HG03135 (cell line): ENCODE results near the gene KAT7.

Experiments used
- ATAC-seq: cut with Tn5 transposase; IDR thresholded peaks from one replicate; pipeline ENCODE4 v1.9.1; 2021; ENCODE audit warnings: mild to moderate bottlenecking, moderate library complexity; ENCODE audit not compliant: unreplicated experiment

KAT7 gene

DNA sequence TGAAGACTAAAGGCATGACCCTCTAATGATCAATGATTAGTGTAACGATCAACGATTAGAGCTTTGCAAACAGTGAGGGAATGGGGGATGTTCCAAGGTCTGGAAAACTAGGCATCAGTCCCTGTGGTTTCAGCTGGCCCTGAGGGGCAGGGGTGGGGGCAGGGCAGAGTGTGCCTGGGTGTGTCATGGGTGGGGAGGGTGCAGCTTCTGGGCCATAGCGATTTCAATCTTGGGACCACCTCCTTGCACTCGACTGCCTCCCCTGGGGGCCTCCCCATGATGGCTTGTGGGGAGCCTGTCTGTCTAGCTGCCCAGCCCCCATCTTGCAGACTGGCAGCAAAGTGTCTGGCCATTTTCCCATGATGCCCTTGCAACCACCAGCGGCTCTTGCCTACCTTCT lies 51.0 kb downstream of the KAT7 start:
- ATAC-seq = no peak

DNA sequence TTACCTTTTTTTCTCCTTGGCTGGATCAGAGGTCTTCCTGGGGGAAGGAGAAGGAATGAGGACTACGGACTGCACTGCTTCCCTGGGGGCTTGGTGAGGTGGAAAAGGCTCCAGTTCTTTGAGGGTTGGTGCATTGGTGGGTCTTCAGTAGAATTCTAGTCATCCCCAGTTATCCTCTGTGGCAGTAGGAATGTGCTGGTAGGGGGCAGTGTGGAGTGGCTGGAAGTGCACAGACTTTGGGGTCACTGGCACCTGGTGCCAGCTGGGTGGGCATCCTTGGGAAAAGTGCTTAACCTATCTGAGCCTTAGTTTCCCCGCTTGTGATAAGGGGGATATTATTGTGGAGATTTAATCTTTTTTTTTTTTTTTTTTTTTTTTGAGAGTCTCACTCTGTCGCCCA lies 53.1 kb downstream of the KAT7 start:
- no peak for ATAC-seq

DNA sequence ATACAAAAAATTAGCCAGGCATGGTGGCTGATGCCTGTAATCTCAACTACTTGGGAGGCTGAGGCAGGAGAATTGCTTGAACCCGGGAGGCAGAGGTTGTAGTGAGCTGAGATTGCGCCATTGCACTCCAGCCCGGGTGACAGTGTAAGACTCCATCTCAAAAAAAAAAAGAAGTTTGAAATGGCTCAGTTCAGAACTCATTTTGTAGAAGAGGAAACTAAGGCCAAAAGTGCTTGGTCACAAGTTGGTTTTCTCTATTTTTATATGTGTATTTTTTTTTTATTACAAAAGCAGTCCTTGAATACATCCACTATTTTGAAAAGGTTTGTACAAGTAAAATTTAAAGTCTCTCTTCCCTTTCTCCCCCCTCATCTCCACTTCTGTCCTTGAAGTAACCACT lies 53.9 kb downstream of the KAT7 start:
- no peak for ATAC-seq

DNA sequence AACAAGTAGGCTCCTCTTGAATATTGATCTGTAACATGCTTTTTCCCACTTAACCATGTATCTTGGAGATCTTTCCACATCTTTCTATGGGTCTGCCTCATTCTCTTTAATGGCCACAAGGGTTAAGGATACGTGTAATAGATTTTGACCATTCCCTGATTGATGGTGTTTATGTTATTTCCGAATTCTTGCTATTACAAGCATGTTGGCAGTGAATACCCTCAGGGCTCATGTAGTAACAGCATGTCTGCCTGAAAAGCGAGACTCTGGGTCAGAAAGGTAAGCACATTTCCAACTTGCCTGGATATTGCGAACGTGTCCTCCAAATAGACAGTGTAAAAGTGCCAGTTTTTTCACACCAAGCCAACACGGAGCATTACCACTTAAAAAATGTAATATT lies 54.4 kb downstream of the KAT7 start:
- no peak for ATAC-seq

DNA sequence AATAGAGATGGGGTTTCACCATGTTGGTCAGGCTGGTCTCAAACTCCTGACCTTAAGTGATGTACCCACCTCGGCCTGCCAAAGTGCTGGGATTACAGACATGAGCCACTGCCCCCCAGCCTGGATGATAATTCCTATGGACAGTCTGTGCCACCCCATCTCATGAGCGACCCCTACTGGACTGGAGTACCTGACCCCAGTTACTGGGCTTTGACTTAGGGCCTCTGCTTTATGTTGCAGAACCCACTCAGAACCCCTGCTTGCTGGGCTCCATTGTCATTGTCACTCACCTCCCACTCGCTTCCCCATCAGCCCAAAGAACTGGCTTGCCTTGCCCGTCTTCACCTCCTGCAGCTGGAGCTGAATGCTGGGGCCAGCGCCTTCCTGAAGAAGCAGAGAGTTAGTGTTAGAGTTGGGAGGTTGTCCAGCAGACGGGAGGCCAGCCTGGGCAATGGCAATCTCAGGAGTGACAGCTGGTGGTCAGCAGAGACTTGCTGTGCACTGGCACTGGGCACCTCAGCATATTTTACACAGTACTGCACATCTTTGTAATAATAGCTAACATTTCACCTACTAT lies 55.4 kb downstream of the KAT7 start:
- ATAC-seq = no peak

DNA sequence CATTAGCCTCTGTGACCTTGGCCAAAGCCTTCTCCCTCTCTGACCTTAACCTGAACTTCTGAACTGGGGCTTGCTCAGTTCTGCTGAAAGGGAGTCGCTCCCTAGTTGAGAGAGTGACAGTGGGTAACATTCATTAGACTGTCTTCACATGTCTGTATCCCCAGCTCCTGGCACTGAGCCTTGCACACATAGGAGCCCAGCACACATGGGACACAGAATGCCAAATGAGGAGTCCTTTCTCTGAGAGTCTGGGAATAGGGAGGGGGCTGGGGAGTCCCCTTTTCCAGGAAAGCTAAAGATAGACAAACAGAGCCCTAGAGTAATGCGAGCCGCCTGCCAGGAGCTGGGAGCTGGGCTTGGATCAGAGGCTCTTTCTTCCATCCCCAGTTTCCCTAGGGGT lies 56.8 kb downstream of the KAT7 start:
- ATAC-seq = no peak

DNA sequence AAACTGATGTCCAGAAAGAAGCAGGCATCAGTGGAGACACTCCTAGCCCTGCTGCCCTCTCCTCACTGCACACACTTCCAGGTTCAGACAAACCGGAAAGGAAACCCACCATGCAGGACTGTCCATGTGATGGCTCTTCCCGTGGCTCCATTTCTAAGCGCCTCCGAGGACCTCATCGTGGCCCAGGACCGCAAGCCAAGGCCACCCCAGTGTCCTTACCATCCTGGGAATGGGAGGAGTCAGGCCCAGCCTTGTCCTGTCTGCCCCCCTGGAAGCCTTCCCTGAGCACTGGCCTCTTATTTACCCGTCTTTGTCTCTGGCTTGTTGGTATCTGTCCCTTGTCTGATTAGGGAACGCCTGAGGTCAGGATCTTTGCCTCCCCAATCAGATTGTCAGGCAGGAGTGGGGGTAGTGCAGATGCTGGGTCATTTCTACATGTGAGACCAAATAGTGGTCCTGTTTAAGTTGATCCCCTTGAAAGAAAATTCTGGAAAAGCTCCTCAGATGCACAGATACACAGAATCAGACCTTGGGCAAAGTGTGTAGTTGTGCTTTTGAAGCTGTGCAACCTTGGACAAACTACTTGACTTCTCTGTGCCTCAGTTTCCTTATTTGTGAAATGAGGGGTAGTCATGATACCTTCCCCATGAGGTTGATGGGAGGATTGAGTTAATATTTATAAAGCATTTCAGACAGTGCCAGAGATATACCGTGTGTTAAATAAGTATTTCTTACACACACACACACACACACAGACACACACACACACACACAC lies 58.6 kb downstream of the KAT7 start:
- ATAC-seq = no peak

DNA sequence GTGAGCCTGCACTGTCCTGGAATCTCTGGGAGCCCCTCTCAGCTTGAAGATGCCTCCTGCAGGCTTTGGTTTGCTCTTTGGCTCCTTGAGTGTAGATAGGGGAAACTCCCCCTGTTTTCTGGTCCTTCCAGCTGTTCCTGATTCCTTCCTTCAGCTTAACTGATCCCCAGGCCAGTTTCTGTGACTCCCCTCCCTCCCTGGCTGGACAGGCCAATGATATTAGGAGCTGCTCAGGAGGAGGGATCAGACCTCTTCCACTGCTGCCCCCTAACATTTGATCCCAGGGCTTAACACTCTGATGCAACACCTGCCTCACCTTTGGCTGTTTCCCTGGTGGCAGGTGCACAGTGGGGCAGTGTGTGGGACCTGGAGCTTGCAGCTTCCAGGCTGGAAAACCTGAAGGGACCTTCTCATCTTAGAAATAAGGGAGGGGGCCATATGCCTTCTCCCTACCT lies 59.6 kb downstream of the KAT7 start, which contains the start of gene TAC4:
TAC4 (minus strand) TSS at position 51 of the 455 bp plus-strand sequence. CDS start 52 bp downstream, outside the sequence.
- ATAC-seq = no peak

DNA sequence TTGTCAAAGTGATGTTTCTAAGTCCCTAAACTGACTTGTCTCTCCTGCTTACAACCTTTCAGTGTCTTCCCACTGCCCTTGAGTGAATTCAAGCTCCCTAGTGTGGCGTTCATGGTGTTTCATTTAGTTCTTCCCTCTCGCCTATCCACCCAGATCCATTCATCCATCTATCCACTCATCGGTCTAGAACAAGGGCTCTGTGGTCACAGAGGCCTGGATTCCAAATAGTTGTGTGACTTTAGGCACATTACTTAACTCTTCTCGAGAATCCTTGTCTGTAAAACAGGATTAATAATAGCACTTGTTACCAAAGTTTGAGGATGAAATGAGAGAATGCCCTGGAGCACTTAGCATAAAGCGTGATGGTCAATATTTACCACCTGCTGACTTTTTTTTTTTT lies 60.3 kb downstream of the KAT7 start:
- ATAC-seq = no peak

DNA sequence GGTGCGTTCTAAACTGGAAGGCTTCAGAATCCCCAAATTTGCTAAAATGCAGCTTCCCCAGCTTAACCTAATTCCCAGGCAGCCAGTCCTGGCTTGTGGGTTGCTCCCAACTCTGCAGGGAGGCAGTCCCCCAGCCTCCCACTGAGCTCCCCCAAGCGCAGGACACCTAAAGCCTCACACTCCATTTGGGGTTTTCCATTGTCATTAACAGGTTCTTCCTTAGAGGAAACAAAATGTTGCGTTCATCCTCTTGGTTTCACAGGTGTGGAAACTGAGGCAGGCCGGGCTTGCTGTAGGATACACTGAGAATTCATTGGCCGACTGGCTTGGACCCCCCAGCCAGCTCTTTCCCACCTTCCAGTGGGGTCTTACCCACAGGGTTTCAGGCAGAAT lies 61.7 kb downstream of the KAT7 start:
- ATAC-seq = no peak

DNA sequence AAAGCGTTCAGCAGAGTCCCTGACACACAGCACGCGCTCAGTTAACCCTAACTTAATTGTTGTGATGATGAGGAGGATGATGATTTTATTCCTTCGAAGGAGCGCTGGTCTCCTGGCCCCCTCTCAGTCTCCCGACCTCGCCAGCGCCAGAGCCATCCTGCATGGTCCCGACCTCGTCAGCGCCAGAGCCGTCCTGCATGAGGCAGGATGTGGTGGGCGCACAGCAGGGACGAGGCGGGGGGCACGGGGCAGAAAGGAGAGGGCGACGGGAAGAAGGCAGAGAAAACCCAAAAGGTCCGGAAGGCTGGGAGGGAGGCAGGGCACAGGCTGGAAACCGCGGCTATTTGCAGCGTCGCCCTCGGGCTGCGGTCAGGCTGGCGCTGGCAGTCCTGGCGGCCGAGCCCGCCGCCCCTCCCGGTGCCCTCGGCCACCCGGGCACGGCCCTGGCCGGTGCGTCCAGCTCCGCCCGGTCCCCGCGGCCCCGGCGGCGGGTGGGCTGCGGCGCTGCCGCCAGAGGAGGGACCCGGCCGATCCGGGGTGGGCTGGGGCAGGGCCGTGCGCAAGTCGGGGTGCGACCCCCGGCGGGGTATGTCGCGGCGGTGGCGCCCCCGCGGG lies 62.4 kb downstream of the KAT7 start:
- ATAC-seq = no peak

DNA sequence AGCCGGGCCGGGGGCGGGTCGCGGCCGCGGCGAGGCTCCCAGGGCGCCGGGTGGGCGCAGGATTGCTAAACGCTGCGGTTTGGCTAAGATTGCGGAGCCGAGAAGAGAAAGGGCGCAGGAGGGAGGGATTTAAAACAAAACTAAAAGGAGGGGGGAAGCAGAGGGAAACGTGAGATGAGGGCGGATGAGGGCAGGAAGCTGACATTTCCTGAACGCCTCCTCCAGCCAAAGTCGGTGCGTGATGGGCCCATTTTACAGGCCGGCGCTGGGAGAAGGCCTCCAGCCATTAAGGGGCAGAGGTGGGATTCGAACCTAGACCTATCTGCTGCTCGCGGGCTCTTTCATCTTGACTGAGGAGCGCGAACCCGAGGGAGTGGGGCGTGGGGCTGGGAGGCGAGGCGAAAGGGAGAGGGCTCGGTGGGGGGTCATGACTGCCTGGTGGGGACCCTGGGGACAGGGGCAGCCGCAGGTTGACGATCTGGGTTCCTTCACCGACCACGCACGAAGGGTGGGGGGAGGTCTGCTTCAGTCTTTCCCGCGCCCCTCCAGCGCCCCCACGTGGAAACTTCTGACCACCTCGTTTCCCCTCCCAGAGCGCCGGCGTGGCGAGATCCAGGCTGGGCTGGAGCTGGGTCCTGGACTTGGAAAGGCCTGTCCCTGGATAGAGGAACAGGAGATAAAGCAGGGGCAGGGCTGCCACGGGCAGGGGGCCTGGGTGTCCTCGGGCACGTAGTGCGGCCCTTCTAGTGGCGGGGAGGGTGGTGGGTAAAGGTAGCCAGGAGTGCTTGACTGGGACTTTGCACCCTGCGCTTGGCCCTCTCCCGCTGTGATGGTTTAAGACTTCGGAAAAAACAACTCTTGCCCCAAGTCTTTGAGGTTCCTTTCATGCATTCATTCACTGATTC lies 63.2 kb downstream of the KAT7 start:
- ATAC-seq = no peak

DNA sequence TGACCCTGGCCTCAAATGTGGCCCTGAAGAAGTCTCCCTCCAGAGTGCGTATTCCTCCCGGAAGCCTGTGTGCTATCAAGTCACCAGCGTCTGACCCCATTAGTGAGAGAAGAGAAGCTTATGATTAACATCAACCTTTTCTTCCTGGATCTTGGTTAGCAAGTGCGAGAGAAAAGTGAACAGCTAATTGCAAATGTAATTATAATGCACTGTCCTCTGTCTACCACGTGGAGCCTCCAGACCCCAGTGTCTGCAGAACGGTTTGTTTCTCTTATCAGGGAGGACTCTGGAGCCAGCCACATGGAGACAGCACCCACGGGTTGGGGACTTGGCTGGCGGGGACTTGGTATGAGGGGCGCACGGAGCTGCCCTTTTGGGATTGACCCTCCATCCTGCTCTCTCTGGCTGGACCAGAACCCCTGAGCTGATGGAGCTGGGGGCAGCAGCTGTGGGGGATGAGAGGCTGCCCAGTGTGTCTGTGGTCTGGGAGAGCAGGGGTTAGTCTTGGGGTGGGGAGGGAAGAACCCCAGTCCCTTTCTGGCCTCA lies 65.1 kb downstream of the KAT7 start:
- no peak for ATAC-seq

DNA sequence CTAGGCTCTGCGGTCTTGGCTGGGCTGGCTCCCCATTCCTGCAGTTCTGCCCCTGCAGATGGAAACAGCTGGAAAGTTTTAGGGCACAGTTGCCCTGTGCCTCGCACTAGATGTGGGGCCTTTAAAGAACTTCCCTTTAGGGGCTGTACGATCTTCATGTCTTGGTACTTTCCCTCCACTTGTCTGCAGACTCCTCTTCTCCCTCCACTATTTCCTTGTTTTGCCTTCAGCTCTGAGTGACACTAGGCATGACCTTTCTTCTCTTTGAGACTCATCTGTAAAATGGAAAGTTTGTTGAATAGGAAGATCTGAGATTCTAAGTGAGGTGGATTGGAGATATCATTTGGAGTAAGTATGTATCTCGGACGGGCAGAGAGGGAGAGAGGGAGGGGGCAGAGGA lies 65.6 kb downstream of the KAT7 start:
- ATAC-seq = no peak

DNA sequence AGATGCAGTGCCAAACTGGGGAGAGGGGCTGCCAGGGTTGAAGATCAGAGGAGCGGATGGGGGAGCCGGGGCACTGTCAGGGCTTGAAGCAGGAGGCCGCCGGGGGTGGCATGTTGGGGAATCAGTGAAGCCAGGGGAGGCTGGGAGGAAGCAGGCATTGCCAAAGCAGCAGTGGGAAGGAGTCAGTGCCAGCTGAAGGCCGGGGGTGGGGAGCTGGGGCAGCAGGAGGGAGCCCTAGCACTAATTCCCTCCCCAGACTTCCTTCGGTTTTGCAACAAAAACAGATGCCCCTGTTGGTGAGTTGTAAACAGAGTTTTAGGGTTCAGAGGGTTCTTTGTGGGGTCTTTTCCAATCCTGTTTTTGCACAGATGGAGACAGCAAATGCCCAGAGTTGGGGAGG lies 70.3 kb downstream of the KAT7 start:
- ATAC-seq = no peak

DNA sequence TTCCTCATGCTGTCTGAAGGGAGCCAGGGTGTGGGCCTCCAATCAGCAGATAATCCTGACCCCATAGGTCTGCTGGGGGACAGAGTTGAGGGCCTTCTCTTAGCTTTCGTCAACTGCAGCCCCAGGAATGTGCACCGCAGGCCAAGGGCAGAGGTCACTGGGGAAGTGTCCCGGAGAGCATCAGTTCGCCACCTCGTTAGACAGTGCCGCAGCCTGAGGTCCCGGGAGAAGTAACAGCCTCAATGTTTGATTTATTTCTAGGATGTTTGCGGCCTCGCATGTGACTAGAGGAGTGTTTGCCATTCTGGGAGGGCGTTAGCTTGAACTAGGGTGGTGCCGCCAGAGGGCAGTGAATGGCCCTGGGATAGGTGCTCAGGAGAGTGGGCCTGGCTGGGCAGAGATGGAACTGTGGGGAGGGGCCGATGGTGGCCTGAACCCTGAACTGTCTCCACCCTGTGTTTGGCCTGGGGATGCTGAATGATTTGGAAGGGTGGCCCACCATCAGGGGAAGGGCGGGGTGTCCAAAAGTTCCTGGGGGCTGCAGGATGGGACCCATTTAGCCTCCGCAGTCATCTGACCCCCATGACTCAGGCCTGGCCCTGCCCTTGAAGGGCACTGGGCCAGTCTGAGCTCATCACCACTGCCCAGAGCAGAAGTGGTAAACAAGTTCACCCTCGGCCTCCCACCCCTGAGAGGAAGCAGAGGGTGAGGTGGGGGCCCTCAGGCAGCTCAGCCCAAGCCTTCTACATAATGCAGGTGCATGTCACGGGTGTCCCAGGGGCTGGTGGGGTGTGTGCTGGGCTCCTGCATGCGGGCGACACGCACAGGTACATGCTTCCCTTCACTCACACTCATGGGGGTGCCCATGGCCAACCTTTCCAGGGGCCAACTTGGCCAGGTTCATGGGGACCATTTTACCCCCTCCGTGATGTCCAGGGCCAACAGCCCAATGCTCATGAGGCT lies 71.8 kb downstream of the KAT7 start:
- no peak for ATAC-seq

DNA sequence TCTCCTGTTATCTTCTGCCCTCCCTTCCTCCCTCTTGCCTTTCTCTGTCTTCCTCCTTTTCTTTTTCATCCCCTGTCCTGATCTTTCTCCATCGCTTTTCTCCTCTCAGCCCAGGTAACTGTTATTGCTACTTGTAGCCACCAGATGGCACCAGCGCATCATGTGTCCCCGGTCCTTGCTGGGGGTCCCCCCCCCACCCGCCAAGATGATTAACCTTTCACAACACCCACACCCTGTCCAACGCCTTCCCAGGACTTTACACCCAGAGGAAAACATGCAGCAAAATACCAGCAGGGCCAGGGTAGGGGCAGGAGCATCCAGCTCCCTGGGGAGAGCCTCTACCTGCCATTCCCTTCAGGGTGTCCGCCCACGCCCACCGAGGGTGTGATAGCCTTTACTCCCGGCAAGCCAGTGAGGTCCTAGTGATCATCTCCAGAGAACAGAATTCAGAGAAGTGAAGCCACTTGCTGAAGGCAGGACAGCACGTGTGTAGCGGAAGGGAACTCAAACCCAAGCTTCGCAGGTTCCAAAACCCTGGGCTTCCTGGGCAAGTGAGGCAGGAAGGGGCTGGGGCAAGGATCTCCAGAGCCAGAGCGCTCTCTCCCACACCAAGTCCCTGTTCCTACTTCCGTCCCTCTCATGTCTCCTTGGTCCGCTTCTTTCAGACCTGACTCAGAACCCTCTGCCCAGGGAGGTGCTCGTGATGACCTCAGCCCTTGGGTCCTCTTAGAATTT lies 72.8 kb downstream of the KAT7 start:
- no peak for ATAC-seq

DNA sequence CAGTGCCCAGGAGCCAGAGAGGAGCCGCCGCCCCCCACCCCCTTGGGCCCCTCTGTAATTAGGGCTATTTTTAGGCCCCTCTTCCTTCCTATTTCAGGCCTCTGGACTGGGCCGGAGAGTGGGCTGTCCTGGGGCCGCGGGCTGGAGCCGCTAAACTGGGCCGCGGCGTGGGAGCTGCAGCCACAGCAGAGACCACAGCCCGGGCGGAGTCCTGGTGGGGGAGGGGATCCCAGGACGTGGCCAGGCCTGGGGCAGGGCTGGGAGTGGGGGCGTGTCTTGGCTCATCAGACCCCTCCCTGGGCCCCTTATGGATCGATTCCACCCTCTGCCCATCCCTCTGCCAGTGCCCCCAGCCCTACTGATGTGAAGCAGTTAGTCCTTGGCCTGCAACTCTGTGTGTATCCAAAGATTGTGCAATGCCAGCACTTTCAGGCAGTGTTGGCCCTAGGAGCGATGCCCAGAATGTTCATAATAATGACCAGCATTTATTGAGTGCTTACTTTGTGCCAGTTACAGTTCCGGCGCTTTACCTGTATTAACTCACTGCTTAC lies 74.4 kb downstream of the KAT7 start:
- ATAC-seq = no peak

DNA sequence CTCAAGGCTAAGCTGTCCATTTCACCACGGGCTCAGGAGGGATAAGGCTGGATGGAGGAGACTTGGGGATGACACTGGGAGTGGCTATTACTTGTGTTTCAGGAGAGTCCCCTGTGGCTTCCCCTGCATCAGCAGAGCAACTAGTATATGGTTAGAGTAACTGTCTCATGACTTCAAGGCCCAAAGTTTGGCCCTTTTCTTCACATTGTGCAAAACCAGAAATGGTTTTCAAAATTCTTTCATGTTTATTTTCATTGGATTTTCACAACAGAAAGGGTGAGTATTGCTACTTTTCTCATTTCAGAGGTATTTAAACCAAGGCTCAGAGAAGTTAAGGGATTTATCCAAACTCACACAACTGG lies 77.5 kb downstream of the KAT7 start:
- ATAC-seq = no peak
